A673 (cell line): ENCODE measurements around the gene GLI3. TPM values are rescaled to one million over a fixed set of nuclear protein-coding genes. Genes with fewer than 3 reads are reported as not detected.

Experiments
- BruUV-seq: library from RNA; stranded (reverse); fragments of 400-500 nt; replicated peaks from 2 replicates; lab custom pipeline; 2021; lab: Mats Ljungman, UMichigan
- CTCF ChIA-PET: fragments of 300-600 bp; sonication (Branson Sonifier 250); formaldehyde crosslinking; loops from one replicate; lab custom pipeline; 2022; ENCODE audit warnings: antibody characterized with exemption; lab: Charles Lee
- POLR2A ChIA-PET: fragments of 300-600 bp; sonication (Branson Sonifier 250); formaldehyde crosslinking; loops from one replicate; lab custom pipeline; 2022; ENCODE audit warnings: antibody characterized with exemption; ENCODE audit not compliant: low non-redundant PET; lab: Charles Lee
- DNase-seq: peaks from one replicate; pipeline ENCODE4 v3.0.0-alpha.2; 2015; ENCODE audit warnings: low spot score
- H3K27ac ChIP-seq: fragments of 200-600 bp; sonication (generic); 2 replicates; pipeline ENCODE4 v1.5.1; 2016; ENCODE audit warnings: mixed run types, low read depth, mild to moderate bottlenecking, mixed read lengths, antibody characterized with exemption, low read length; ENCODE audit not compliant: poor library complexity, severe bottlenecking
- H3K27me3 ChIP-seq: fragments of 200-600 bp; sonication (generic); replicated peaks from 2 replicates; pipeline ENCODE4 v1.6.1; 2017; ENCODE audit warnings: mixed run types, low read depth, mild to moderate bottlenecking, mixed read lengths, antibody characterized with exemption, low read length; ENCODE audit not compliant: insufficient read depth, poor library complexity
- H3K36me3 ChIP-seq: fragments of 200-600 bp; sonication (generic); 2 replicates; pipeline ENCODE4 v1.6.1; 2016; ENCODE audit warnings: mixed run types, mild to moderate bottlenecking, mixed read lengths, antibody characterized with exemption, low read length; ENCODE audit not compliant: insufficient read depth, poor library complexity, severe bottlenecking
- H3K4me1 ChIP-seq: fragments of 200-600 bp; sonication (generic); 2 replicates; pipeline ENCODE4 v1.6.1; 2017; ENCODE audit warnings: mixed run types, mild to moderate bottlenecking, mixed read lengths, antibody characterized with exemption, low read length; ENCODE audit not compliant: insufficient read depth, poor library complexity, severe bottlenecking
- H3K4me3 ChIP-seq: fragments of 200-600 bp; sonication (generic); 2 replicates; pipeline ENCODE4 v1.5.1; 2016; ENCODE audit warnings: low read depth, mixed run types, mild to moderate bottlenecking, mixed read lengths, low read length; ENCODE audit not compliant: poor library complexity, severe bottlenecking
- H3K9me3 ChIP-seq: fragments of 200-600 bp; sonication (generic); 2 replicates; pipeline ENCODE4 v1.6.1; 2016; ENCODE audit warnings: mixed run types, low read depth, mild to moderate bottlenecking, mixed read lengths, antibody characterized with exemption, low read length; ENCODE audit not compliant: poor library complexity, severe bottlenecking
- EZH2 ChIP-seq: fragments of 200-600 bp; sonication (generic); IDR thresholded peaks from 2 replicates; pipeline ENCODE4 v1.6.1; 2017; ENCODE audit warnings: borderline replicate concordance, low read depth, mild to moderate bottlenecking, mixed read lengths, antibody characterized with exemption, low read length; ENCODE audit not compliant: poor library complexity, severe bottlenecking
- intact Hi-C: fragments of 100-400 bp; cut with micrococcal nuclease; formaldehyde crosslinking; loops from one replicate; pipeline ENCODE4 v1.10.0; 2022; ENCODE audit not compliant: unreplicated experiment
- total RNA-seq: library from RNA; stranded (reverse); gene quantifications from 2 replicates; pipeline ENCODE4 v1.2.3, GENCODE V29; 2021
- TF ChIP-seq, protein P1 (sequence below): fragments of 300-800, 200-600 bp; sonication (generic); conservative IDR thresholded peaks from 2 replicates; pipeline ENCODE4 v1.5.1; 2017; ENCODE audit warnings: low read depth, mild to moderate bottlenecking, antibody characterized with exemption, low read length, moderate library complexity, mixed read lengths

Gene GLI3
- total RNA-seq, 1 experiment from 2014 or later: 52.6 TPM

DNA sequence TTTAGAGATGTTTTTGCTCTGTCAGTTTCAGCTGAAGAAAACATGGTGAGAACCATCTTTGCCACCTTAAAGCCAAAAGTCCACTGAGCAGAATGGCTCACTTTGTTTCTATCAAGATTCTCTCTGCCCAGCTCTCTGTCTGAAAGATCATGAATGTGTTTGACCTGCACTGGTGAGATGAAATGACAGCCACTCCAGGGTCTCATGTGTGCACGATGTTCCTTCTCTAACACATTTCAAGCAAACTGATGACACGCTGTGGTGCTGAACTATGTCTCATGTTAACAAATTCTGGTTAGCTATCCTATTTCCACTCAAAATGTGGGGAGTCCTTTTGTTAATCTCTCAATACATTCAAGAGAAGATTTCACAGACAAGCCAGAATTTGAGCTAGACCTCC lies 260.6 kb downstream of the GLI3 start:
- Histone ChIP-seq H3K27me3 (no peaks in the 10 kb centered on the region), H3K9me3 (no peaks in the 10 kb centered on the region), H3K4me3 (no peak overlapping the region), H3K36me3 (peaks cover 31% of the 10 kb centered on the region), H3K27ac (no peak overlapping the region), H3K4me1 (peaks cover 46% of the 10 kb centered on the region)
- no peak for DNase-seq
- no TSS peak for BruUV-seq
- CTCF ChIA-PET: interaction anchor here (1.7 kb wide), 1 partner anchor 599 kb away, joined by 7 read pairs; no protein-coding TSS in a partner anchor
- POLR2A ChIA-PET: no interaction called here
- TF ChIP-seq, protein P1, sequence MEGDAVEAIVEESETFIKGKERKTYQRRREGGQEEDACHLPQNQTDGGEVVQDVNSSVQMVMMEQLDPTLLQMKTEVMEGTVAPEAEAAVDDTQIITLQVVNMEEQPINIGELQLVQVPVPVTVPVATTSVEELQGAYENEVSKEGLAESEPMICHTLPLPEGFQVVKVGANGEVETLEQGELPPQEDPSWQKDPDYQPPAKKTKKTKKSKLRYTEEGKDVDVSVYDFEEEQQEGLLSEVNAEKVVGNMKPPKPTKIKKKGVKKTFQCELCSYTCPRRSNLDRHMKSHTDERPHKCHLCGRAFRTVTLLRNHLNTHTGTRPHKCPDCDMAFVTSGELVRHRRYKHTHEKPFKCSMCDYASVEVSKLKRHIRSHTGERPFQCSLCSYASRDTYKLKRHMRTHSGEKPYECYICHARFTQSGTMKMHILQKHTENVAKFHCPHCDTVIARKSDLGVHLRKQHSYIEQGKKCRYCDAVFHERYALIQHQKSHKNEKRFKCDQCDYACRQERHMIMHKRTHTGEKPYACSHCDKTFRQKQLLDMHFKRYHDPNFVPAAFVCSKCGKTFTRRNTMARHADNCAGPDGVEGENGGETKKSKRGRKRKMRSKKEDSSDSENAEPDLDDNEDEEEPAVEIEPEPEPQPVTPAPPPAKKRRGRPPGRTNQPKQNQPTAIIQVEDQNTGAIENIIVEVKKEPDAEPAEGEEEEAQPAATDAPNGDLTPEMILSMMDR: no peak
- TF ChIP-seq EZH2: no peak
- intact Hi-C loops: loop anchor here (2.0 to 5.0 kb wide), 3 partner anchors 34 to 856 kb away; no protein-coding TSS in a partner anchor

DNA sequence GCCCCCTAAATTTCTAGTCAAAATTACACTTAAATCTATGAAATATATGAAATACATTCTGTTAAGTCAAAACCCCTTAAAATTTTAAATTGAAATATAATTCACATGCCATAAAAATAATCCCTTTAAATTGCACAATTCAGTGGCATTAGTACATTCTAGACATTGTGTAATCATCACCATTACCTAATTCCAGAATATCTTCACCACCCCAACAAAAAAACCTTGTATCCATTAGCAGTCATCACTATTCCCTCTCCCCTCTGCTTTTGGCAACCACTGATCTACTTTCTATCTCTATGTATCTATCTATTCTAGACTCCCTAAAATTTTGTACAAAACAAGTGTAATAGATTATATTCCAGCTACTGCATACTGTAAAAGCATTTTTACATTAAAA lies 261.2 kb downstream of the GLI3 start:
- CTCF ChIA-PET: no interaction called here
- no peaks in the 10 kb centered on the region for H3K9me3 ChIP-seq
- no peak overlapping the region for H3K4me3 ChIP-seq
- DNase-seq: no peak
- no peaks in the 10 kb centered on the region for H3K27me3 ChIP-seq
- no TSS peak for BruUV-seq
- no peak overlapping the region for H3K27ac ChIP-seq
- intact Hi-C loops: loop anchor here (2.0 to 5.0 kb wide), 3 partner anchors 33 to 856 kb away; no protein-coding TSS in a partner anchor
- POLR2A ChIA-PET: no interaction called here
- peaks cover 46% of the 10 kb centered on the region for H3K4me1 ChIP-seq
- no peak for TF ChIP-seq EZH2
- TF ChIP-seq, protein P1: no peak
- peaks cover 31% of the 10 kb centered on the region for H3K36me3 ChIP-seq

DNA sequence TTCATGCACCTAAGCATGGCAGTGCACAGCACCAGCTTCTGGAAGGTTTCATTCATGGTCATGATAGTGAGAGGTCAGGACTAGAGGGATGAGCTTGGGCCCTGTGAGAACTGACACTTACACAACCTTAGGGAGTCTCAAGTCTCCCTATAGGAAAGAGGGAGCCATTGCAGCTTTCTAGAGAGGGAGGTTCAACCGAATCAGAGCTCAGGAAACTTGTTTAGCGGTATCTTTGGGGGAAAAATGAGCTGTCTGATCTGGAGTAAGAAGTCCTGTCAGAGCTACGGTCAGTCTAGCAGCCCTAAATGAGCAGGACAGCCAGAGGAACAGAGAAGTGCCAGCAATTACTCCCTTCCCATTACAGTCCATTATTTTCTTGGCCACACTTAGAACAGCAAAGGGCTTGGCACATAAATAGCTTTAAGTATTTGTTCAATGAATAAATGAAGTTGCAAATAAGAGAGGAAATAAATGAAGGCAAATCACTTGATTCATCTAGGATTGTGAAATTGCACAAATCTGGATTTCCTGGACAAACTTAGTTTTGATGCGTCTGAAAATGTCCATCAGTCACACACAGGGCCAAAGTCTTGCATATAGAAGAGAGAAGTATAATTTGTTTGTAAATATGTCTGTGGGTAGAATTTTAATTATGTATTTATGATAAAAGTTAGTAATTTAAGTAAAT lies 262.0 kb downstream of the GLI3 start:
- no peak for DNase-seq
- H3K27ac ChIP-seq: no peak overlapping the region
- intact Hi-C loops: loop anchor here (5.0 kb wide), 1 partner anchor 857 kb away; no protein-coding TSS in a partner anchor
- TF ChIP-seq EZH2: no peak
- TF ChIP-seq, protein P1: no peak
- BruUV-seq: no TSS peak
- H3K9me3 ChIP-seq: no peaks in the 10 kb centered on the region
- H3K4me3 ChIP-seq: no peak overlapping the region
- POLR2A ChIA-PET: no interaction called here
- H3K4me1 ChIP-seq: peaks cover 39% of the 10 kb centered on the region
- H3K36me3 ChIP-seq: peaks cover 31% of the 10 kb centered on the region
- CTCF ChIA-PET: no interaction called here
- H3K27me3 ChIP-seq: no peaks in the 10 kb centered on the region
